ENCODE measurements around the gene PTPRN2. TPM values are rescaled to one million over a fixed set of nuclear protein-coding genes. Genes with fewer than 3 reads are reported as not detected.

Gene PTPRN2
- total RNA-seq (2016; rRNA removed; fragmentation: Illumina TruSeq; extraction: Trizol) (1.7 and 2.5 TPM in 2 replicates), polyA plus RNA-seq (2011; rRNA removed) (24.2 and 50.0 TPM in 2 replicates), polyA minus RNA-seq (2011; rRNA and poly(A)+ RNA removed; ENCODE audit: low replicate concordance) (35.1 TPM in 1 of 2 replicates, not detected in the other), Bru-seq, nascent RNA (percentile 42 among the genes with signal in this experiment), BruChase-seq, experiment 1, labeled RNA remaining after a 6-hour chase (percentile 48 among the genes with signal in this experiment), BruChase-seq, experiment 2, labeled RNA remaining after a 2-hour chase (percentile 49 among the genes with signal in this experiment)
- total RNA-seq (2016; cell fraction: cytosol; rRNA removed; fragmentation: Illumina TruSeq; extraction: Trizol; ENCODE audit: low read depth), result 0.88 and 1.4 TPM in 2 replicates
- total RNA-seq (2016; cell fraction: insoluble cytoplasmic fraction; rRNA removed; fragmentation: Illumina TruSeq; extraction: Trizol), result 1.4 and 2.6 TPM in 2 replicates
- total RNA-seq (2016; cell fraction: membrane; rRNA removed; fragmentation: Illumina TruSeq; extraction: Trizol), result 2.3 TPM in 2 replicates
- 3.7 and 5.0 TPM in 2 replicates for total RNA-seq (2016; cell fraction: nucleus; rRNA removed; fragmentation: Illumina TruSeq; extraction: Trizol)
- 42.2 and 59.6 TPM in 2 replicates for polyA plus RNA-seq (2011; cell fraction: cytosol; rRNA removed)
- polyA plus RNA-seq (2011; cell fraction: nucleus; rRNA removed), result 73.6 and 81.5 TPM in 2 replicates
- 49.0 and 72.5 TPM in 2 replicates for polyA plus RNA-seq (2012)
- 0.94 and 1.3 TPM in 2 replicates for polyA plus RNA-seq (2016; cell fraction: cytosol; fragmentation: Illumina TruSeq; extraction: Trizol; ENCODE audit: low read depth)
- 2.5 TPM in 2 replicates for polyA plus RNA-seq (2016; cell fraction: insoluble cytoplasmic fraction; fragmentation: Illumina TruSeq; extraction: Trizol; ENCODE audit: low read depth)
- polyA plus RNA-seq (2016; cell fraction: membrane; fragmentation: Illumina TruSeq; extraction: Trizol; ENCODE audit: low read depth), result 1.7 and 2.2 TPM in 2 replicates
- polyA plus RNA-seq (2016; cell fraction: nucleus; fragmentation: Illumina TruSeq; extraction: Trizol; ENCODE audit: insufficient read depth, low read depth), result 3.0 and 5.1 TPM in 2 replicates
- 18.6 and 43.5 TPM in 2 replicates for polyA minus RNA-seq (2011; cell fraction: cytosol; rRNA and poly(A)+ RNA removed)
- 33.3 and 45.4 TPM in 2 replicates for polyA minus RNA-seq (2011; cell fraction: nucleus; rRNA and poly(A)+ RNA removed)
- long read RNA-seq, experiment 1, partial matches to known transcripts, result 2 of 15 reads
- long read RNA-seq, experiment 1, other reads (novel, unspliced or antisense), result 13 of 15 reads
- long read RNA-seq, experiment 2, partial matches to known transcripts, result 5 of 36 reads
- long read RNA-seq, experiment 2, other reads (novel, unspliced or antisense), result 31 of 36 reads

GRCh38 chr7:158587162-158588084 lies at the start of gene PTPRN2:
PTPRN2 (minus strand) TSS chr7:158587823.
- in situ Hi-C loops (cut with HindIII; ENCODE audit: extremely low pct_ligation_motif_present, low pct_unique_long_range_greater_than_20kb), result no loop called here
- peaks cover 0 to 3% of the 10 kb centered on the region in 2 experiments; a peak in 1 of 5 replicates for H3K36me3 ChIP-seq (replicated peaks in 1 of 2; ENCODE audit: control insufficient read depth in 1 of 2, insufficient read depth in 2 of 2, low read length in 2 of 2)
- peaks cover 37% of the 10 kb centered on the region for H3K79me2 ChIP-seq (ENCODE audit: insufficient read depth, low read length)
- H3K4me2 ChIP-seq (ENCODE audit: low read depth, low read length), result peak within 1 kb of the TSS; percentile 81
- FAIRE-seq (no peak), ATAC-seq (peak; percentile 29), DNase-seq (ENCODE audit: low spot score) (no peak)
- H3K4me1 ChIP-seq (ENCODE audit: insufficient read depth, low read length), result peaks cover 85% of the 10 kb centered on the region
- H3K27ac ChIP-seq (ENCODE audit: extremely low read length, insufficient read depth, low read length), result peak within 1 kb of the TSS; percentile 87
- ChIA-PET POLR2A (interaction anchor here (0.5 to 1.0 kb wide), 2 partner anchors 51 to 55 kb away, joined by 3 read pairs; no protein-coding TSS in a partner anchor), CTCF (ENCODE audit: low intra/inter-chr PET ratio, low total read pairs) (no interaction called here)
- peak within 1 kb of the TSS; percentile 64 to 73 (median 69) for H3K4me3 ChIP-seq (replicated peaks in 1 of 3; ENCODE audit: insufficient read depth in 1 of 3, low read depth in 2 of 3, low read length in 3 of 3)
- no peaks in the 10 kb centered on the region for H3K9me3 ChIP-seq (ENCODE audit: low read length)
- peak within 1 kb of the TSS; percentile 69 for H3K9ac ChIP-seq (ENCODE audit: insufficient read depth, low read depth, low read length)
- WGBS (ENCODE audit: low lambda C conversion rate), result 5% methylated on average over 24 of the region's 110 CpGs
- intact Hi-C loops (cut with micrococcal nuclease; ENCODE audit: unreplicated experiment), result no loop called here
- no TSS peak for BruUV-seq (replicated peaks)
- no peaks in the 10 kb centered on the region for H4K20me1 ChIP-seq (ENCODE audit: insufficient read depth, low read length)
- H3K27me3 ChIP-seq (ENCODE audit: control insufficient read depth in 1 of 2, insufficient read depth in 2 of 2, low read length in 2 of 2), result no peaks in the 10 kb centered on the region; a peak in 1 of 5 replicates
- no peak within 1 kb of the TSS for H2AFZ ChIP-seq (ENCODE audit: low read length)
- TF ChIP-seq, protein P1, sequence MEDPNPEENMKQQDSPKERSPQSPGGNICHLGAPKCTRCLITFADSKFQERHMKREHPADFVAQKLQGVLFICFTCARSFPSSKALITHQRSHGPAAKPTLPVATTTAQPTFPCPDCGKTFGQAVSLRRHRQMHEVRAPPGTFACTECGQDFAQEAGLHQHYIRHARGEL (CRISPR knock-in tag; IDR thresholded peaks at IDR 0.05), result no peak
- TF ChIP-seq SIN3A (IDR thresholded peaks at IDR 0.05; ENCODE audit: borderline replicate concordance, low read depth, low read length), result peak; percentile 86; the same call in 1 of the 2 replicates
- TF ChIP-seq, protein P2, sequence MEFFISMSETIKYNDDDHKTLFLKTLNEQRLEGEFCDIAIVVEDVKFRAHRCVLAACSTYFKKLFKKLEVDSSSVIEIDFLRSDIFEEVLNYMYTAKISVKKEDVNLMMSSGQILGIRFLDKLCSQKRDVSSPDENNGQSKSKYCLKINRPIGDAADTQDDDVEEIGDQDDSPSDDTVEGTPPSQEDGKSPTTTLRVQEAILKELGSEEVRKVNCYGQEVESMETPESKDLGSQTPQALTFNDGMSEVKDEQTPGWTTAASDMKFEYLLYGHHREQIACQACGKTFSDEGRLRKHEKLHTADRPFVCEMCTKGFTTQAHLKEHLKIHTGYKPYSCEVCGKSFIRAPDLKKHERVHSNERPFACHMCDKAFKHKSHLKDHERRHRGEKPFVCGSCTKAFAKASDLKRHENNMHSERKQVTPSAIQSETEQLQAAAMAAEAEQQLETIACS (CRISPR knock-in tag; IDR thresholded peaks at IDR 0.05), result 0 out of 2 replicates have a peak, but pooled peaks have one; percentile 17
- TF ChIP-seq ZMYM4 (CRISPR knock-in tag; IDR thresholded peaks at IDR 0.05), result 0 out of 2 replicates have a peak, but pooled peaks have one; percentile 13
- no peak for TF ChIP-seq ZNF550 (CRISPR knock-in tag; IDR thresholded peaks at IDR 0.05; ENCODE audit: borderline replicate concordance)
- no peak for TF ChIP-seq CBFB (CRISPR knock-in tag; IDR thresholded peaks at IDR 0.05)
- TF ChIP-seq RAD21 (CRISPR knock-in tag; IDR thresholded peaks at IDR 0.05), result peak; percentile 60
- no peak for TF ChIP-seq ZNF33B (CRISPR knock-in tag; IDR thresholded peaks at IDR 0.05)
- no peak for TF ChIP-seq ZNF121 (CRISPR knock-in tag; IDR thresholded peaks at IDR 0.05)
- no peak for TF ChIP-seq RFXANK (CRISPR knock-in tag; IDR thresholded peaks at IDR 0.05)
- TF ChIP-seq MXI1 (IDR thresholded peaks at IDR 0.05; ENCODE audit: borderline replicate concordance, low read depth, low read length), result peak; percentile 46; the same call in 1 of the 3 replicates
- TF ChIP-seq ZNF883 (CRISPR knock-in tag; IDR thresholded peaks at IDR 0.05; ENCODE audit: not compliant biosample characterization), result no peak
- 0 out of 2 replicates have a peak, but pooled peaks have one; percentile 58 for TF ChIP-seq CHD2 (IDR thresholded peaks at IDR 0.05; ENCODE audit: low read depth, low read length)
- TF ChIP-seq, protein P3, sequence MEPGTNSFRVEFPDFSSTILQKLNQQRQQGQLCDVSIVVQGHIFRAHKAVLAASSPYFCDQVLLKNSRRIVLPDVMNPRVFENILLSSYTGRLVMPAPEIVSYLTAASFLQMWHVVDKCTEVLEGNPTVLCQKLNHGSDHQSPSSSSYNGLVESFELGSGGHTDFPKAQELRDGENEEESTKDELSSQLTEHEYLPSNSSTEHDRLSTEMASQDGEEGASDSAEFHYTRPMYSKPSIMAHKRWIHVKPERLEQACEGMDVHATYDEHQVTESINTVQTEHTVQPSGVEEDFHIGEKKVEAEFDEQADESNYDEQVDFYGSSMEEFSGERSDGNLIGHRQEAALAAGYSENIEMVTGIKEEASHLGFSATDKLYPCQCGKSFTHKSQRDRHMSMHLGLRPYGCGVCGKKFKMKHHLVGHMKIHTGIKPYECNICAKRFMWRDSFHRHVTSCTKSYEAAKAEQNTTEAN (CRISPR knock-in tag; conservative IDR thresholded peaks at IDR 0.05), result 0 out of 2 replicates have a peak, but pooled peaks have one; percentile 34
- no peak for TF ChIP-seq GFI1 (CRISPR knock-in tag; IDR thresholded peaks at IDR 0.05; ENCODE audit: borderline replicate concordance)
- TF ChIP-seq TBP (CRISPR knock-in tag; IDR thresholded peaks at IDR 0.05), result no peak
